Hepatocyte (in vitro differentiated cells): ENCODE results near the gene GLT6D1. TPM values are rescaled to one million over a fixed set of nuclear protein-coding genes. Genes with fewer than 3 reads are reported as not detected.
"Not testable (repeated sequence)": the region's sequence is repeated elsewhere in the genome, so short reads cannot be mapped to it uniquely, and the experiment has no call there.

Experiments used
- DNase-seq: peaks from one replicate; pipeline ENCODE4 v3.0.0-alpha.2; 2016; ENCODE audit warnings: low spot score
- H2AFZ ChIP-seq: fragments of 200-600 bp; sonication (generic); 2 replicates; pipeline ENCODE4 v1.6.0; 2016; ENCODE audit warnings: antibody characterized with exemption, mild to moderate bottlenecking
- H3K27ac ChIP-seq: fragments of 200-600 bp; sonication (generic); 2 replicates; pipeline ENCODE4 v1.5.1; 2016; ENCODE audit warnings: mild to moderate bottlenecking
- H3K27me3 ChIP-seq: fragments of 200-600 bp; sonication (generic); 2 replicates; pipeline ENCODE4 v1.6.1; 2016
- H3K36me3 ChIP-seq: fragments of 200-600 bp; sonication (generic); replicated peaks from 2 replicates; pipeline ENCODE4 v1.5.1; 2016; ENCODE audit warnings: low read depth; ENCODE audit not compliant: insufficient read depth
- H3K4me1 ChIP-seq: fragments of 200-600 bp; sonication (generic); 2 replicates; pipeline ENCODE4 v1.5.1; 2016; ENCODE audit warnings: mild to moderate bottlenecking, moderate library complexity; ENCODE audit not compliant: insufficient read depth
- H3K4me2 ChIP-seq: fragments of 200-600 bp; sonication (generic); 2 replicates; pipeline ENCODE4 v1.6.0; 2016
- H3K4me3 ChIP-seq: fragments of 200-600 bp; sonication (generic); 2 replicates; pipeline ENCODE4 v1.5.1; 2016; ENCODE audit warnings: mild to moderate bottlenecking
- H3K79me2 ChIP-seq: fragments of 200-600 bp; sonication (generic); 2 replicates; pipeline ENCODE4 v1.6.0; 2017; ENCODE audit warnings: mild to moderate bottlenecking
- H3K9me2 ChIP-seq: fragments of 200-600 bp; sonication (generic); replicated peaks from 2 replicates; pipeline ENCODE4 v1.6.0; 2017; ENCODE audit warnings: mild to moderate bottlenecking; ENCODE audit not compliant: insufficient read depth
- H3K9me3 ChIP-seq: fragments of 200-600 bp; sonication (generic); 2 replicates; pipeline ENCODE4 v1.5.1; 2016; ENCODE audit warnings: low read depth, mild to moderate bottlenecking
- H4K20me1 ChIP-seq: fragments of 200-600 bp; sonication (generic); 2 replicates; pipeline ENCODE4 v1.6.0; 2016; ENCODE audit warnings: mild to moderate bottlenecking; ENCODE audit not compliant: insufficient read depth, poor library complexity, severe bottlenecking
- CTCF ChIP-seq: fragments of 200-600 bp; sonication (generic); IDR thresholded peaks from 2 replicates; pipeline ENCODE4 v1.5.1; 2016; ENCODE audit warnings: antibody characterized with exemption, mild to moderate bottlenecking; ENCODE audit not compliant: poor library complexity
- EZH2 ChIP-seq: fragments of 200-600 bp; sonication (generic); IDR thresholded peaks from 2 replicates; pipeline ENCODE4 v1.6.1; 2016; ENCODE audit warnings: antibody characterized with exemption, mild to moderate bottlenecking, borderline replicate concordance
- EZH2phosphoT487 ChIP-seq: fragments of 200-600 bp; sonication (generic); IDR thresholded peaks from one replicate; pipeline ENCODE4 v1.6.1; 2018; ENCODE audit warnings: antibody characterized with exemption, mild to moderate bottlenecking, low read depth, moderate library complexity; ENCODE audit not compliant: unreplicated experiment, severe bottlenecking
- WGBS: methylation state at CpG from one replicate; pipeline ENCODE4 v1.1.6; 2016; ENCODE audit warnings: low lambda C conversion rate; ENCODE audit errors: missing lambda C conversion rate; 5-methylcytosine and 5-hydroxymethylcytosine counted together
- polyA plus RNA-seq: library from polyadenylated mRNA; unstranded; fragments of >200 nt; fragmentation: Nextera tagmentation; extraction: Ambion mirVana; gene quantifications from 2 replicates; pipeline ENCODE4 v1.2.1, GENCODE V29; 2016
- total RNA-seq: library from RNA; depleted of rRNA; stranded (reverse); fragments of >200 nt; gene quantifications from 2 replicates; pipeline ENCODE4 v1.2.3, GENCODE V29; 2014

The GLT6D1 gene
- total and polyA plus RNA-seq, 2 experiments from 2014 or later = 0.20 TPM; not detected in 1

- H3K9me2 ChIP-seq = no peaks in the 10 kb centered on the region
- H3K4me1 ChIP-seq = no peaks in the 10 kb centered on the region
- no peaks in the 10 kb centered on the region for H3K36me3 ChIP-seq
- H3K4me2 ChIP-seq = no peak overlapping the region
- no peak for DNase-seq
- H3K27ac ChIP-seq = no peak overlapping the region
- no peak overlapping the region for H3K4me3 ChIP-seq
- TF ChIP-seq CTCF = no peak
- H4K20me1 ChIP-seq = no peaks in the 10 kb centered on the region
- no peak overlapping the region for H2AFZ ChIP-seq
- no peaks in the 10 kb centered on the region for H3K79me2 ChIP-seq
- H3K27me3 ChIP-seq = no peaks in the 10 kb centered on the region
- H3K9me3 ChIP-seq = no peaks in the 10 kb centered on the region
- 93% methylated on average over 9 of the region's 9 CpGs for WGBS
Measured at GRCh38 chr9:135669616-135670285, 30.4 kb upstream of the GLT6D1 start.

- not testable (repeated sequence) for H3K79me2 ChIP-seq, H3K4me1 ChIP-seq, H3K27ac ChIP-seq, H2AFZ ChIP-seq, H4K20me1 ChIP-seq, H3K4me3 ChIP-seq, H3K4me2 ChIP-seq, H3K36me3 ChIP-seq, H3K9me2 ChIP-seq, H3K9me3 ChIP-seq, DNase-seq, H3K27me3 ChIP-seq
- 89% methylated on average over 5 of the region's 5 CpGs for WGBS
Measured at GRCh38 chr9:135669018-135669417, 29.7 kb upstream of the GLT6D1 start.

GRCh38 chr9:135667463-135668001 lies 28.2 kb upstream of the GLT6D1 start:
- Histone ChIP-seq H3K4me2 (no peak overlapping the region), H3K36me3 (no peaks in the 10 kb centered on the region), H3K4me1 (no peaks in the 10 kb centered on the region), H3K9me3 (no peaks in the 10 kb centered on the region), H3K9me2 (no peaks in the 10 kb centered on the region), H3K27ac (no peak overlapping the region), H3K27me3 (no peaks in the 10 kb centered on the region), H2AFZ (no peak overlapping the region), H3K79me2 (no peaks in the 10 kb centered on the region), H3K4me3 (no peak overlapping the region), H4K20me1 (no peaks in the 10 kb centered on the region)
- 90% methylated on average over 8 of the region's 9 CpGs for WGBS
- no peak for DNase-seq
- TF ChIP-seq EZH2phosphoT487 (no peak), EZH2 (no peak), CTCF (no peak)

- no peak for TF ChIP-seq CTCF
- TF ChIP-seq EZH2phosphoT487 = no peak
- no peak for TF ChIP-seq EZH2
- no peaks in the 10 kb centered on the region for H4K20me1 ChIP-seq
- 83% methylated on average over 23 of the region's 29 CpGs for WGBS
- no peaks in the 10 kb centered on the region for H3K27me3 ChIP-seq
- no peaks in the 10 kb centered on the region for H3K36me3 ChIP-seq
- H3K9me3 ChIP-seq = no peaks in the 10 kb centered on the region
- H3K27ac ChIP-seq = no peak overlapping the region
- no peak overlapping the region for H3K4me2 ChIP-seq
- H2AFZ ChIP-seq = no peak overlapping the region
- no peak for DNase-seq
- H3K4me1 ChIP-seq = no peaks in the 10 kb centered on the region
- no peaks in the 10 kb centered on the region for H3K79me2 ChIP-seq
- H3K9me2 ChIP-seq = no peaks in the 10 kb centered on the region
- H3K4me3 ChIP-seq = no peak overlapping the region
Measured at GRCh38 chr9:135666534-135667462, 27.5 kb upstream of the GLT6D1 start.
